ENCODE data around the gene GP5.

The GP5 gene

GRCh38 chr3:194399166-194399565, at the start of gene GP5:
Gene GP5, minus strand, starts transcription at chr3:194399266. Its CDS starts 984 bp downstream, at chr3:194398282.
- DNase-seq (ENCODE audit: low read depth in 2 of 2): no peak

GRCh38 chr3:194447657-194448056, 48.6 kb upstream of the GP5 start:
- no peak for DNase-seq (ENCODE audit: low read depth in 2 of 2)

GRCh38 chr3:194447161-194447560, 48.1 kb upstream of the GP5 start:
- DNase-seq (ENCODE audit: low read depth in 2 of 2): no peak

GRCh38 chr3:194446754-194447153, 47.7 kb upstream of the GP5 start:
- DNase-seq (ENCODE audit: low read depth in 2 of 2): no peak

GRCh38 chr3:194446172-194446571, 47.1 kb upstream of the GP5 start:
- no peak for DNase-seq (ENCODE audit: low read depth in 2 of 2)

GRCh38 chr3:194443901-194444300, 44.8 kb upstream of the GP5 start:
- no peak for DNase-seq (ENCODE audit: low read depth in 2 of 2)

GRCh38 chr3:194440756-194441155, 41.7 kb upstream of the GP5 start:
- DNase-seq (ENCODE audit: low read depth in 2 of 2): no peak

GRCh38 chr3:194439881-194440550, 41.0 kb upstream of the GP5 start:
- no peak for DNase-seq (ENCODE audit: low read depth in 2 of 2)

GRCh38 chr3:194434503-194434902, 35.4 kb upstream of the GP5 start:
- no peak for DNase-seq (ENCODE audit: low read depth in 2 of 2)

GRCh38 chr3:194431554-194431953, 32.5 kb upstream of the GP5 start:
- DNase-seq (ENCODE audit: low read depth in 2 of 2): no peak

- no peak for DNase-seq (ENCODE audit: low read depth in 2 of 2)
These were observed 26.3 kb upstream of the GP5 start for GRCh38 chr3:194425399-194425798.

GRCh38 chr3:194424953-194425352, 25.9 kb upstream of the GP5 start:
- no peak for DNase-seq (ENCODE audit: low read depth in 2 of 2)

GRCh38 chr3:194424373-194424772, 25.3 kb upstream of the GP5 start:
- DNase-seq (ENCODE audit: low read depth in 2 of 2): no peak

- DNase-seq (ENCODE audit: low read depth in 2 of 2): no peak
These were observed 24.3 kb upstream of the GP5 start for GRCh38 chr3:194423317-194423716.

- DNase-seq (ENCODE audit: low read depth in 2 of 2): no peak
These were observed 23.1 kb upstream of the GP5 start for GRCh38 chr3:194422188-194422587.

- DNase-seq (ENCODE audit: low read depth in 2 of 2): no peak
These were observed 19.6 kb upstream of the GP5 start for GRCh38 chr3:194418671-194419070.

GRCh38 chr3:194407423-194407822, 8.4 kb upstream of the GP5 start:
- DNase-seq (ENCODE audit: low read depth in 2 of 2): no peak

- DNase-seq (ENCODE audit: low read depth in 2 of 2): no peak
These were observed 6.7 kb upstream of the GP5 start for GRCh38 chr3:194405766-194406165.

- DNase-seq (ENCODE audit: low read depth in 2 of 2): no peak
These were observed 5.5 kb upstream of the GP5 start for GRCh38 chr3:194404365-194405140.

GRCh38 chr3:194401868-194402329, 2.8 kb upstream of the GP5 start:
- no peak for DNase-seq (ENCODE audit: low read depth in 2 of 2)

GRCh38 chr3:194401346-194401745, 2.3 kb upstream of the GP5 start:
- no peak for DNase-seq (ENCODE audit: low read depth in 2 of 2)

- DNase-seq (ENCODE audit: low read depth in 2 of 2): no peak
These were observed 877 bp upstream of the GP5 start for GRCh38 chr3:194399874-194400411.

- DNase-seq (ENCODE audit: low read depth in 2 of 2): no peak
These were observed 1.2 kb downstream of the GP5 start for GRCh38 chr3:194397757-194398312.
